ENCODE data around the gene PAIP2. TPM values are rescaled to one million over a fixed set of nuclear protein-coding genes. Genes with fewer than 3 reads are reported as not detected.

Gene PAIP2, protein sequence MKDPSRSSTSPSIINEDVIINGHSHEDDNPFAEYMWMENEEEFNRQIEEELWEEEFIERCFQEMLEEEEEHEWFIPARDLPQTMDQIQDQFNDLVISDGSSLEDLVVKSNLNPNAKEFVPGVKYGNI
- polyA plus RNA-seq (2013, experiment 1 of 2) = 70.9 TPM
- 73.8 TPM for polyA plus RNA-seq (2013, experiment 2 of 2)

GRCh38 chr5:139341689-139342422 lies at the start of gene PAIP2:
Gene PAIP2 (plus strand): TSS chr5:139341854. CDS start chr5:139363785, 21,931 bp downstream.
- Histone ChIP-seq H3K4me2 (ENCODE audit: low read length, poor library complexity, severe bottlenecking) (peak within 1 kb of the TSS; percentile 68), H2BK12ac (ENCODE audit: low read length in 2 of 2) (no peak within 1 kb of the TSS), H3K4ac (ENCODE audit: low read depth in 1 of 2, low read length in 2 of 2) (peak within 1 kb of the TSS; percentile 30 to 82), H3K36me3 (ENCODE audit: control insufficient read depth in 1 of 2, insufficient read depth in 2 of 2, low read depth in 1 of 2, low read length in 2 of 2) (peaks cover 9% of the 10 kb centered on the region in 2 experiments), H3K9ac (ENCODE audit: low read length) (peak within 1 kb of the TSS; percentile 100), H2BK120ac (ENCODE audit: low read depth, low read length) (peak within 1 kb of the TSS; percentile 61), H3K27ac (ENCODE audit: low read length, poor library complexity, severe bottlenecking) (peak within 1 kb of the TSS; percentile 79), H3K4me3 (ENCODE audit: insufficient read depth in 1 of 2, low read depth in 1 of 2, low read length in 2 of 2) (peak within 1 kb of the TSS; percentile 76 to 99), H3K9me3 (ENCODE audit: control insufficient read depth, low read length) (no peaks in the 10 kb centered on the region), H3K14ac (ENCODE audit: low read length in 2 of 2) (peak within 1 kb of the TSS in 1 of 2 experiments; percentile 69), H3K79me1 (replicated peaks; ENCODE audit: low read length, poor library complexity, severe bottlenecking) (no peaks in the 10 kb centered on the region), H2AFZ (ENCODE audit: low read depth, low read length) (peak within 1 kb of the TSS; percentile 76), H3K18ac (ENCODE audit: low read depth in 1 of 2, low read length in 2 of 2) (peak within 1 kb of the TSS; percentile 82 to 84), H3K23ac (ENCODE audit: low read length in 2 of 2) (peak within 1 kb of the TSS in 1 of 2 experiments; percentile 19), H4K91ac (ENCODE audit: low read length) (peak within 1 kb of the TSS; percentile 89), H2AK5ac (ENCODE audit: low read length, severe bottlenecking) (peak within 1 kb of the TSS; percentile 75), H2BK15ac (ENCODE audit: low read depth, poor library complexity, severe bottlenecking) (peak within 1 kb of the TSS; percentile 46), H3K4me1 (ENCODE audit: control insufficient read depth, insufficient read depth, low read depth, low read length) (peaks cover 3% of the 10 kb centered on the region), H2BK5ac (ENCODE audit: low read depth, low read length, poor library complexity, severe bottlenecking) (peak within 1 kb of the TSS; percentile 26), H4K8ac (ENCODE audit: low read length) (peak within 1 kb of the TSS; percentile 96), H3K27me3 (ENCODE audit: control insufficient read depth in 1 of 2, insufficient read depth in 1 of 2, low read length in 2 of 2) (no peaks in the 10 kb centered on the region)
- under 1% methylated on average over 53 of the region's 66 CpGs for WGBS
- DNase-seq = peak; percentile 99

- no peak overlapping the region for H2BK120ac ChIP-seq (ENCODE audit: low read depth, low read length)
- H3K9me3 ChIP-seq (ENCODE audit: control insufficient read depth, low read length) = no peaks in the 10 kb centered on the region
- H4K8ac ChIP-seq (ENCODE audit: low read length) = no peak overlapping the region
- WGBS = 36% methylated on average over 9 of the region's 11 CpGs
- no peak overlapping the region for H3K14ac ChIP-seq (ENCODE audit: low read length in 2 of 2)
- H4K91ac ChIP-seq (ENCODE audit: low read length) = no peak overlapping the region
- DNase-seq = no peak
- no peak overlapping the region for H3K23ac ChIP-seq (ENCODE audit: low read length in 2 of 2)
- H3K27ac ChIP-seq (ENCODE audit: low read length, poor library complexity, severe bottlenecking) = peak overlapping the region; percentile 73
- peak overlapping the region in 1 of 2 experiments; percentile 99 for H3K4me3 ChIP-seq (ENCODE audit: insufficient read depth in 1 of 2, low read depth in 1 of 2, low read length in 2 of 2)
- H3K4ac ChIP-seq (ENCODE audit: low read depth in 1 of 2, low read length in 2 of 2) = peak overlapping the region in 1 of 2 experiments; percentile 73
- H2AK5ac ChIP-seq (ENCODE audit: low read length, severe bottlenecking) = peak overlapping the region; percentile 86
- H2BK12ac ChIP-seq (ENCODE audit: low read length in 2 of 2) = no peak overlapping the region
- peak overlapping the region in 1 of 2 experiments; percentile 40 for H3K18ac ChIP-seq (ENCODE audit: low read depth in 1 of 2, low read length in 2 of 2)
- peaks cover 6% of the 10 kb centered on the region for H3K4me1 ChIP-seq (ENCODE audit: control insufficient read depth, insufficient read depth, low read depth, low read length)
- peaks cover 7% of the 10 kb centered on the region for H3K79me1 ChIP-seq (replicated peaks; ENCODE audit: low read length, poor library complexity, severe bottlenecking)
- H2BK15ac ChIP-seq (ENCODE audit: low read depth, poor library complexity, severe bottlenecking) = no peak overlapping the region
- H3K36me3 ChIP-seq (ENCODE audit: control insufficient read depth in 1 of 2, insufficient read depth in 2 of 2, low read depth in 1 of 2, low read length in 2 of 2) = no peaks in the 10 kb centered on the region
- H3K9ac ChIP-seq (ENCODE audit: low read length) = peak overlapping the region; percentile 100
- H3K27me3 ChIP-seq (ENCODE audit: control insufficient read depth in 1 of 2, insufficient read depth in 1 of 2, low read length in 2 of 2) = no peaks in the 10 kb centered on the region
- peak overlapping the region; percentile 56 for H3K4me2 ChIP-seq (ENCODE audit: low read length, poor library complexity, severe bottlenecking)
- H2BK5ac ChIP-seq (ENCODE audit: low read depth, low read length, poor library complexity, severe bottlenecking) = no peak overlapping the region
- no peak overlapping the region for H2AFZ ChIP-seq (ENCODE audit: low read depth, low read length)
Measured at GRCh38 chr5:139293202-139293506, 48.5 kb upstream of the PAIP2 start.

DNA sequence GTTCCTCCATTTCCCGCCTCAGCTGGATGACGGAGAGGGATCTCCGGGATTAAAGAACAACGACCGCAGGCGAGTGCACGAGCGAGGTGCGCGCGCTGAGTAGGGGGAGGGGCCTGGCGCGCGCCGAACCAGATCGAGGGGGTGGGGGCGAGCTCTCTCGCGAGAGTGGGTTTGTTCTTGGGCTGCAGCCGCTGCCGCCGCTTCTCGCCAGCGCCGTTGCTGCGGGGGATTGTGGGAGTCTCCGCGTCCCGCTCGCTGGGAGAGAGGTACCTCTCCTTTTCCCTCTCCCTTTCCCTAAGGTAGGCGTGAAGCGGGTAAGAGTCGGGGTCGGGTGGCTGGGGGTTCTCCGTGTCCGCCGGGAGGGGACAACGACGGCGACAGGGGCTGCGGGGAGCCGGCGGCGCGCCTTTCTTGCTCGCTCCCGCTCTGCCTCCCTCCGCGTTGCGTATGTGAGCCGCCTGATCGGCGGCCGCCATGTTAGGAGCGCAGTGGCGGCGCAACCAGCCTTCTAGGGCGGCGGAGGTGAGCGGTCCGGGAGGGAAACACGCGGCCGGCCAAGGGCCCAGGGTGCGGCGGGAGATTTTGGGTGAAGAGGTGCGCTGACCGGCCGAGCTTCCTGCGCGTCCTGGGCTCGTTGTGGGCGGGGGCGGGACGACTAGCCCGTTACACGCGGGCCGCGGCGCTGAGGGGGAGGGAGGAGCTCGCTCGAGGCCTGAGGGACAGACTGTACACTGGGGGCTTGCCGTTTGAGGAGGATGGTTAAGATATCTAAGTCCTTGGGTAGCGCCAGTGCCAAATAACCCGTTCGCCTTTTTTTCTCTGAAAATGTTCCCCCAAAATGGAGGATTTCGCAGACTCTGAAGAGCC lies 47.9 kb upstream of the PAIP2 start, which contains the start of gene MATR3:
Gene MATR3 (plus strand): TSS at position 234 of the 867 bp plus-strand sequence. CDS start 13,676 bp downstream, outside the sequence.
- H3K9ac ChIP-seq (ENCODE audit: low read length) = peak within 1 kb of the TSS; percentile 100
- peak within 1 kb of the TSS; percentile 98 for H2BK120ac ChIP-seq (ENCODE audit: low read depth, low read length)
- no peaks in the 10 kb centered on the region for H3K36me3 ChIP-seq (ENCODE audit: control insufficient read depth in 1 of 2, insufficient read depth in 2 of 2, low read depth in 1 of 2, low read length in 2 of 2)
- peak within 1 kb of the TSS; percentile 97 for H4K8ac ChIP-seq (ENCODE audit: low read length)
- no peaks in the 10 kb centered on the region for H3K27me3 ChIP-seq (ENCODE audit: control insufficient read depth in 1 of 2, insufficient read depth in 1 of 2, low read length in 2 of 2)
- peaks cover 9% of the 10 kb centered on the region for H3K4me1 ChIP-seq (ENCODE audit: control insufficient read depth, insufficient read depth, low read depth, low read length)
- H3K23ac ChIP-seq (ENCODE audit: low read length in 2 of 2) = peak within 1 kb of the TSS in 1 of 2 experiments; percentile 96
- H2BK15ac ChIP-seq (ENCODE audit: low read depth, poor library complexity, severe bottlenecking) = peak within 1 kb of the TSS; percentile 88
- H4K91ac ChIP-seq (ENCODE audit: low read length) = peak within 1 kb of the TSS; percentile 98
- DNase-seq = peak; percentile 97
- H3K27ac ChIP-seq (ENCODE audit: low read length, poor library complexity, severe bottlenecking) = peak within 1 kb of the TSS; percentile 99
- peak within 1 kb of the TSS; percentile 95 to 99 for H3K4me3 ChIP-seq (ENCODE audit: insufficient read depth in 1 of 2, low read depth in 1 of 2, low read length in 2 of 2)
- peak within 1 kb of the TSS; percentile 73 to 100 for H3K18ac ChIP-seq (ENCODE audit: low read depth in 1 of 2, low read length in 2 of 2)
- peak within 1 kb of the TSS; percentile 86 for H2AK5ac ChIP-seq (ENCODE audit: low read length, severe bottlenecking)
- peak within 1 kb of the TSS; percentile 56 for H3K4me2 ChIP-seq (ENCODE audit: low read length, poor library complexity, severe bottlenecking)
- H3K14ac ChIP-seq (ENCODE audit: low read length in 2 of 2) = peak within 1 kb of the TSS in 1 of 2 experiments; percentile 100
- H2BK5ac ChIP-seq (ENCODE audit: low read depth, low read length, poor library complexity, severe bottlenecking) = peak within 1 kb of the TSS; percentile 93
- no peaks in the 10 kb centered on the region for H3K9me3 ChIP-seq (ENCODE audit: control insufficient read depth, low read length)
- peak within 1 kb of the TSS; percentile 98 to 100 for H3K4ac ChIP-seq (ENCODE audit: low read depth in 1 of 2, low read length in 2 of 2)
- peak within 1 kb of the TSS; percentile 76 for H2AFZ ChIP-seq (ENCODE audit: low read depth, low read length)
- peak within 1 kb of the TSS in 1 of 2 experiments; percentile 54 for H2BK12ac ChIP-seq (ENCODE audit: low read length in 2 of 2)
- WGBS = under 1% methylated on average over 69 of the region's 88 CpGs
- H3K79me1 ChIP-seq (replicated peaks; ENCODE audit: low read length, poor library complexity, severe bottlenecking) = peaks cover 7% of the 10 kb centered on the region

Measured in mesenchymal stem cell (in vitro differentiated cells and primary cell).